Body of pancreas (tissue), 4 donors: ENCODE measurements around the gene C1RL. TPM values are rescaled to one million over a fixed set of nuclear protein-coding genes. Genes with fewer than 3 reads are reported as not detected.
"Not testable (repeated sequence)": the region's sequence is repeated elsewhere in the genome, so short reads cannot be mapped to it uniquely, and the experiment has no call there.

Experiments used
- ATAC-seq: fragments of 150-250 bp; one replicate; pipeline ENCODE4 v1.9.1; 2016
- DNase-seq, 4 donors: peaks; one replicate each; pipeline ENCODE4 v3.0.0-alpha.2; 2019
- H3K27ac ChIP-seq, 4 donors: fragments of 200-600 bp; sonication (generic); 1 replicate in 3 of 4; 2 replicates in 1 of 4; pipeline versions ENCODE4 v1.5.1 to v1.6.1; 2016 to 2019; ENCODE audit warnings: mild to moderate bottlenecking in 1 of 4, mixed read lengths in 1 of 4, moderate library complexity in 1 of 4
- H3K27me3 ChIP-seq, 2 donors: fragments of 200-600 bp; sonication (generic); one replicate each; pipeline ENCODE4 v1.6.0; 2016; ENCODE audit warnings: mild to moderate bottlenecking in 1 of 2
- H3K36me3 ChIP-seq, 2 donors: fragments of 200-600 bp; sonication (generic); replicated peaks in 1 of 2; 2 replicates each; pipeline ENCODE4 v1.5.1; 2016; ENCODE audit warnings: low read depth in 2 of 2; ENCODE audit not compliant: insufficient read depth in 1 of 2
- H3K4me1 ChIP-seq: fragments of 200-600 bp; sonication (generic); one replicate; pipeline ENCODE4 v1.6.0; 2016
- H3K4me3 ChIP-seq, 2 donors: fragments of 200-600 bp; sonication (generic); 1 replicate in 1 of 2; 2 replicates in 1 of 2; pipeline ENCODE4 v1.5.1; 2016 to 2019
- H3K9me3 ChIP-seq, 3 donors: fragments of 200-600 bp; sonication (generic); 1 replicate in 2 of 3; 2 replicates in 1 of 3; pipeline ENCODE4 v1.5.1; 2016
- CTCF ChIP-seq, 7 experiments: fragments of 450-650 bp in 4 of 7; fragments of 200-600 bp in 3 of 7; sonication (generic) in 3 of 7; IDR thresholded peaks; one replicate each; pipeline ENCODE4 v1.5.1; 2016 to 2019; ENCODE audit warnings: antibody characterized with exemption in 7 of 7
- POLR2A ChIP-seq, 3 donors: fragments of 450-650 bp; IDR thresholded peaks; one replicate each; pipeline ENCODE4 v1.6.1; 2016; ENCODE audit warnings: antibody characterized with exemption in 3 of 3, mild to moderate bottlenecking in 2 of 3
- WGBS, 2 donors: methylation state at CpG; one replicate each; pipeline ENCODE4 v1.1.5; 2017; 5-methylcytosine and 5-hydroxymethylcytosine counted together
- intact Hi-C: fragments of 100-400 bp; cut with DNase I; formaldehyde crosslinking; loops from one replicate; pipeline ENCODE4 v1.15.1; 2023
- total RNA-seq, 2 donors: library from RNA; depleted of rRNA; stranded (reverse); fragments of >200 nt; gene quantifications; one replicate each; pipeline ENCODE4 v1.1.0, GENCODE V29; 2016

C1RL gene
- total RNA-seq, 2 donors from 2014 or later = 64.6 to 99.6 TPM

GRCh38 chr12:7054925-7055324 is 54.1 kb downstream of the C1RL start:
- no peak for TF ChIP-seq POLR2A (IDR thresholded peaks at IDR 0.05)
- no peak for TF ChIP-seq CTCF (IDR thresholded peaks at IDR 0.05)
- intact Hi-C loops = no loop called here
- no peak overlapping the region for H3K27ac ChIP-seq
- H3K4me1 ChIP-seq = peaks cover 11% of the 10 kb centered on the region
- ATAC-seq (no peak), DNase-seq (no peak)
- 67 to 73% methylated on average over 4 of the region's 4 CpGs for WGBS, 2 donors
- H3K9me3 ChIP-seq = no peaks in the 10 kb centered on the region
- H3K4me3 ChIP-seq = no peak overlapping the region
- H3K27me3 ChIP-seq = no peaks in the 10 kb centered on the region
- H3K36me3 ChIP-seq = no peaks in the 10 kb centered on the region

GRCh38 chr12:7049973-7050372 is 59.0 kb downstream of the C1RL start:
- H3K4me3 ChIP-seq, H3K4me1 ChIP-seq, H3K27ac ChIP-seq, H3K9me3 ChIP-seq, H3K36me3 ChIP-seq, H3K27me3 ChIP-seq, ATAC-seq, DNase-seq: not testable (repeated sequence)
- 83 to 85% methylated on average over 3 of the region's 3 CpGs for WGBS, 2 donors
- intact Hi-C loops = loop anchor here (10.0 kb wide), 1 partner anchor 65 kb away; no protein-coding TSS in a partner anchor

- H3K4me3 ChIP-seq, H3K27me3 ChIP-seq, ATAC-seq, H3K27ac ChIP-seq, H3K36me3 ChIP-seq, DNase-seq, H3K4me1 ChIP-seq, H3K9me3 ChIP-seq: not testable (repeated sequence)
- intact Hi-C loops = loop anchor here (10.0 kb wide), 1 partner anchor 65 kb away; no protein-coding TSS in a partner anchor
- WGBS, 2 donors = 83 to 84% methylated on average over 10 of the region's 10 CpGs
Measured at GRCh38 chr12:7049445-7049951, 59.5 kb downstream of the C1RL start.

- H3K4me3 ChIP-seq = no peak overlapping the region
- WGBS, 2 donors = 43 to 56% methylated on average over 5 of the region's 5 CpGs
- H3K27ac ChIP-seq = no peak overlapping the region
- intact Hi-C loops = loop anchor here (10.0 kb wide), 1 partner anchor 67 kb away; no protein-coding TSS in a partner anchor
- H3K4me1 ChIP-seq = no peaks in the 10 kb centered on the region
- no peak for DNase-seq
- TF ChIP-seq POLR2A (IDR thresholded peaks at IDR 0.05) (no peak), CTCF (IDR thresholded peaks at IDR 0.05) (no peak)
- H3K27me3 ChIP-seq = no peaks in the 10 kb centered on the region
- no peak for ATAC-seq
- H3K9me3 ChIP-seq = no peaks in the 10 kb centered on the region
- H3K36me3 ChIP-seq = no peaks in the 10 kb centered on the region
Measured at GRCh38 chr12:7047306-7047705, 61.7 kb downstream of the C1RL start.

- DNase-seq = no peak
- Histone ChIP-seq H3K27ac (no peak overlapping the region), H3K4me3 (no peak overlapping the region), H3K4me1 (no peaks in the 10 kb centered on the region), H3K9me3 (no peaks in the 10 kb centered on the region), H3K27me3 (no peaks in the 10 kb centered on the region), H3K36me3 (no peaks in the 10 kb centered on the region)
- 65 to 80% methylated on average over 4 to 5 of the region's 5 CpGs for WGBS, 2 donors
- intact Hi-C loops = loop anchor here (10.0 kb wide), 1 partner anchor 68 kb away; no protein-coding TSS in a partner anchor
- no peak for TF ChIP-seq POLR2A (IDR thresholded peaks at IDR 0.05)
- no peak for TF ChIP-seq CTCF (IDR thresholded peaks at IDR 0.05)
- no peak for ATAC-seq
Measured at GRCh38 chr12:7046383-7047105, 62.5 kb downstream of the C1RL start.
